CD8-positive, alpha-beta memory T cell (primary cell): Measurements from ENCODE around the gene WNT7A. TPM values are rescaled to one million over a fixed set of nuclear protein-coding genes. Genes with fewer than 3 reads are reported as not detected.

Source experiments
- CTCF ChIA-PET: fragments of 350-600 bp; sonication (Branson Sonifier 250); formaldehyde crosslinking; loops from one replicate; lab custom pipeline; 2021; ENCODE audit warnings: antibody characterized with exemption; lab: Charles Lee
- POLR2A ChIA-PET: fragments of 350-600 bp; sonication (Branson Sonifier 250); formaldehyde crosslinking; loops from one replicate; lab custom pipeline; 2021; ENCODE audit warnings: antibody characterized with exemption; lab: Charles Lee
- DNase-seq, 5 donors: peaks; one replicate each; pipeline versions ENCODE4 v3.0.0 to v3.0.0-alpha.2; 2020 to 2022; ENCODE audit warnings: mixed read lengths in 1 of 5
- H3K27ac ChIP-seq: one replicate; pipeline ENCODE4 v1.7.0; 2013; ENCODE audit warnings: low read depth, mild to moderate bottlenecking, low read length, moderate library complexity
- H3K27me3 ChIP-seq: 2 replicates; pipeline ENCODE4 v1.7.0; 2013; ENCODE audit warnings: low read length, mild to moderate bottlenecking; ENCODE audit not compliant: insufficient read depth, poor library complexity, severe bottlenecking
- H3K36me3 ChIP-seq: 2 replicates; pipeline ENCODE4 v1.7.0; 2013; ENCODE audit warnings: mild to moderate bottlenecking, low read length, moderate library complexity; ENCODE audit not compliant: insufficient read depth
- H3K4me1 ChIP-seq: 2 replicates; pipeline ENCODE4 v1.7.0; 2013; ENCODE audit warnings: mild to moderate bottlenecking, low read length, moderate library complexity; ENCODE audit not compliant: insufficient read depth
- H3K4me3 ChIP-seq: 2 replicates; pipeline ENCODE4 v1.7.0; 2013; ENCODE audit warnings: mild to moderate bottlenecking, low read length
- H3K9me3 ChIP-seq: 2 replicates; pipeline ENCODE4 v1.7.0; 2013; ENCODE audit warnings: mild to moderate bottlenecking, low read length
- H3K27ac Mint-ChIP-seq, 8 donors: one replicate each; pipeline ENCODE4 v1.8.0; 2020 to 2021; ENCODE audit warnings: mixed read lengths in 8 of 8, mild to moderate bottlenecking in 6 of 8, inconsistent platforms in 3 of 8, moderate library complexity in 3 of 8
- H3K27me3 Mint-ChIP-seq, 2 donors: one replicate each; pipeline ENCODE4 v1.8.0; 2020 to 2021; ENCODE audit warnings: mixed read lengths in 2 of 2, mild to moderate bottlenecking in 1 of 2, moderate library complexity in 1 of 2
- H3K36me3 Mint-ChIP-seq, 3 donors: one replicate each; pipeline ENCODE4 v1.8.0; 2020 to 2021; ENCODE audit warnings: mixed read lengths in 3 of 3, inconsistent platforms in 1 of 3, mild to moderate bottlenecking in 1 of 3
- H3K4me1 Mint-ChIP-seq, 3 donors: one replicate each; pipeline ENCODE4 v1.8.0; 2020 to 2021; ENCODE audit warnings: mixed read lengths in 3 of 3, inconsistent platforms in 1 of 3, mild to moderate bottlenecking in 1 of 3
- H3K4me3 Mint-ChIP-seq, 7 donors: one replicate each; pipeline ENCODE4 v1.8.0; 2020 to 2021; ENCODE audit warnings: mixed read lengths in 7 of 7, mild to moderate bottlenecking in 6 of 7, moderate library complexity in 4 of 7, inconsistent platforms in 2 of 7
- H3K9me3 Mint-ChIP-seq, 5 donors: one replicate each; pipeline ENCODE4 v1.8.0; 2020 to 2022; ENCODE audit warnings: mixed read lengths in 5 of 5, mild to moderate bottlenecking in 3 of 5, moderate library complexity in 2 of 5, inconsistent platforms in 1 of 5
- polyA plus RNA-seq: library from polyadenylated mRNA; unstranded; fragments of 300-500 nt; fragmentation: Illumina TruSeq; gene quantifications from one replicate; pipeline ENCODE4 v1.2.3, GENCODE V29; 2021
- total RNA-seq, 2 experiments: library from RNA; stranded (reverse); gene quantifications; one replicate each; pipeline ENCODE4 v1.2.3, GENCODE V29; 2021

Gene WNT7A
- total and polyA plus RNA-seq, 3 experiments from 2014 or later: 0.31 to 1.5 (median 0.38) TPM

DNA sequence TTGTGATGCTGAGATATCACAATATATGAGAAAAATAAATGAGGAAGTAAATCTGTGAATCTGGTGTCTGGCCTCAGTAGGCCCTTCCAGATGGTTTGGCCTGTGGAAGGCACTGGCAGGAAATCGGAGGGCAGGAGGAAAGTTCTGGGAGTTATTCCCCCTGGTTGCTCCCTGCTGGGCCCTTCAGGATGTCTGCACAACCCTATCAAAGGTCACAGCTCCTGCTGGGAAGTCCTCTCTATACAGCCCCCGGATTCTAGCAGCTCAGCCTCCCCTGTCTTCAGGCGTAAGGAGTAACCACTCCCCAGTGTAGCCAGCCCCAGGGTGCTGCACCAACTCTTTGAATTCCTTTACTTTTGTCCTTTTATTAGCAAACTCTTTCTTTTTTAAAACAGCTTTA lies 56.2 kb downstream of the WNT7A start:
- no peak for DNase-seq
- Mint-ChIP-seq H3K36me3 (peaks cover 0 to 7% (median 0%) of the 10 kb centered on the region in 3 donors), H3K9me3 (no peaks in the 10 kb centered on the region), H3K4me3 (no peak overlapping the region), H3K4me1 (no peaks in the 10 kb centered on the region), H3K27ac (no peak overlapping the region), H3K27me3 (peaks cover 3 to 5% of the 10 kb centered on the region in 2 donors)
- ChIA-PET CTCF (no interaction called here), POLR2A (no interaction called here)
- no peak overlapping the region for H3K4me3 ChIP-seq
- H3K9me3 ChIP-seq: no peaks in the 10 kb centered on the region
- H3K4me1 ChIP-seq: no peaks in the 10 kb centered on the region
- no peak overlapping the region for H3K27ac ChIP-seq
- H3K27me3 ChIP-seq: no peaks in the 10 kb centered on the region
- H3K36me3 ChIP-seq: no peaks in the 10 kb centered on the region

DNA sequence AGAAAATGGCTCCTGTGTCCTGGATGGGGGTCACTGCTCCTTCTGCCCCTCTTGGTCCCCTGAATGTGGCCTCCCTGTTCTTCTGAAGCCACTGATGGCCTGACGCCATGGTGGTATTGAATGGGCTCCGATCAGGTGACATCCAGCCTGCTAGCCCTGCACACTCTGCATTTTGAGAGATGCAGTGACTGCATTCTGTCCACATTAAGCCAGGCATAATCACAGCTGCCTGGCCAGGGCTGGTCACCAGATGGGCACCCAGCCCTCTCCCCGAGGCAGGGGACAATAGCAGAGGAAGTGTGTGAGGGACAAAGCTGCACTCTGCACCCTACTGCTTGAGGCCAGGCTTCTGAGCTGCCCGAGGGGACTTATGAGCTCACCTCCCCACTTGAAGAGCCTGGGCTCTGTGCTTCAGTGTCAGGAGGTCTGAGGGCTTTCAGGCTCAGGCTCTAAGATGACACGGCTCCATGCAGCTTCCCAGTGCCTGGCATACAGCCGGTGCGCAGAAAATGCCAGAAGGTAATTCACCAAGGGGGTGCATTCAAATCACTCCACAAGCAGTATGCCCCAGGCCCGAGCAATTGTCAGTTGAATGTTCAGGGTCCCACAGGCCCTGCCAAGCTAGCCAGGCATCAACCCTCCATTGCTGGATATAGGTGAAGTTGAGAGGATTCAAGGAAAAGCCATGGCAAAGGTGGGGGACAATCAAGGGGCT lies 56.8 kb downstream of the WNT7A start:
- Mint-ChIP-seq H3K27ac (no peak overlapping the region), H3K36me3 (peaks cover 0 to 11% (median 3%) of the 10 kb centered on the region in 3 donors), H3K9me3 (peaks cover 0 to 3% (median 0%) of the 10 kb centered on the region in 5 donors), H3K27me3 (peaks cover 3 to 5% of the 10 kb centered on the region in 2 donors), H3K4me1 (no peaks in the 10 kb centered on the region), H3K4me3 (no peak overlapping the region)
- no peak overlapping the region for H3K4me3 ChIP-seq
- no peak for DNase-seq
- no peaks in the 10 kb centered on the region for H3K9me3 ChIP-seq
- no peak overlapping the region for H3K27ac ChIP-seq
- POLR2A ChIA-PET: no interaction called here
- no peaks in the 10 kb centered on the region for H3K4me1 ChIP-seq
- CTCF ChIA-PET: no interaction called here
- H3K36me3 ChIP-seq: no peaks in the 10 kb centered on the region
- H3K27me3 ChIP-seq: no peaks in the 10 kb centered on the region

DNA sequence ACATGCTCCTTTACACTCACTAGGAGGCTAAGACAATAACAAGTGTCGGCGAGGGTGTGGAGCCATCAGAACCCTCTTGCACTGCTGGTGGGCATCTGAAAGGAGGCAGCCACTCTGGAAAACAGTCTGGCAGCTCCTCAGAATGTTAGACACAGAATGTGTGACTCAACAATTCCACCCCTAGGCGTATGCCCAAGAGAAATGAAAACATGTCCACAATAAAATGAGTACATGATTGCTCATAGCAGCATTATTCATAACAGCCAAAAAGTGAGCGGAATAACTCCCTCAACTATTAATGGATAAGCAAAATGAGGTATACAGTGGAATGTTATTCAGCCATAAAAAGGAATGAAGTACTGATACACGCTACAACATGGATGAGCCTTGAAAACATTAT lies 57.8 kb downstream of the WNT7A start:
- Mint-ChIP-seq H3K27ac (no peak overlapping the region), H3K4me3 (no peak overlapping the region), H3K4me1 (no peaks in the 10 kb centered on the region), H3K9me3 (peaks cover 0 to 9% (median 7%) of the 10 kb centered on the region in 5 donors), H3K27me3 (peaks cover 3 to 5% of the 10 kb centered on the region in 2 donors), H3K36me3 (peaks cover 0 to 14% (median 3%) of the 10 kb centered on the region in 3 donors)
- Histone ChIP-seq H3K9me3 (peaks cover 2% of the 10 kb centered on the region), H3K36me3 (no peaks in the 10 kb centered on the region), H3K4me1 (no peaks in the 10 kb centered on the region), H3K4me3 (no peak overlapping the region), H3K27ac (no peak overlapping the region), H3K27me3 (no peaks in the 10 kb centered on the region)
- ChIA-PET CTCF (no interaction called here), POLR2A (no interaction called here)
- no peak for DNase-seq

DNA sequence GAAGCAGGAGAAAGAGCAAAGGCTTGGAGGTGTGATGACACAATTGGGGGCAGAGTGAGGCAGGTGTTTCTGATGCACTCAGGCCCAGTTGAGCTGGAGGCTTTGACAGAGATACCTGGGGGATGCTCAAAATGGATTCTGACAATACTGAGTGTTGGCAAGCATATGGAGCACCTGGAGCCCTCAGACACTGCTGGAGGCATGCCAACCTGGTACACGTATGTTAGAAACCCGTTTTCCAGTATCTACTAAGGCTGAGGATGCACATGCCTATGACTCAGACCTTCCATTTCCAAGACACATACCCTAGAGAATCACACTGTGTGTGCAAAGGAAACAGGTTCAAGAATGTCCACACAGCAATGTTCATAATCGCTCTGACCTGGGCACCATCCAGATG lies 58.7 kb downstream of the WNT7A start:
- Mint-ChIP-seq H3K4me3 (no peak overlapping the region), H3K27me3 (peaks cover 3 to 5% of the 10 kb centered on the region in 2 donors), H3K4me1 (no peaks in the 10 kb centered on the region), H3K36me3 (peaks cover 3 to 17% (median 5%) of the 10 kb centered on the region in 3 donors), H3K27ac (no peak overlapping the region), H3K9me3 (peaks cover 0 to 17% (median 15%) of the 10 kb centered on the region in 5 donors)
- DNase-seq: no peak
- Histone ChIP-seq H3K27me3 (no peaks in the 10 kb centered on the region), H3K4me3 (no peak overlapping the region), H3K9me3 (peaks cover 8% of the 10 kb centered on the region), H3K27ac (no peak overlapping the region), H3K36me3 (no peaks in the 10 kb centered on the region), H3K4me1 (no peaks in the 10 kb centered on the region)
- ChIA-PET CTCF (no interaction called here), POLR2A (no interaction called here)

DNA sequence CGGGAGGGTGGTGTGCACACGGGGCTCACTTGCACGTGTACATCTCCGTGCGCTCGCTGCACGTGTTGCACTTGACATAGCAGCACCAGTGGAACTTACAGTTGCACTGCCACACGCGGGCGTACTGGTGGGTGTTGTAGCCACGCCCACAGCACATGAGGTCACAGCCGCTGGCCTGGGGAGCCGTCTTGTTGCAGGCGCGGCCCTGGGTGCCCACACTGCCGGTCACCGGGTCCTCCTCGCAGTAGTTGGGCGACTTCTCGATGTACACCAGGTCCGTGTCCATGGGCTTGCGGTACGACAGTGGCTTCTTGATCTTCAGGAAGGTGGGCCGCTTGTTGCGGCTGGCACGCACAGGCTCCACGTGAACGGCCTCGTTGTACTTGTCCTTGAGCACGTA lies 61.0 kb downstream of the WNT7A start:
- DNase-seq: no peak
- H3K36me3 ChIP-seq: no peaks in the 10 kb centered on the region
- no peak overlapping the region for H3K27ac Mint-ChIP-seq
- no peak overlapping the region for H3K4me3 ChIP-seq
- H3K4me3 Mint-ChIP-seq: no peak overlapping the region
- peaks cover 28% of the 10 kb centered on the region for H3K9me3 ChIP-seq
- peaks cover 0 to 5% of the 10 kb centered on the region in 2 donors for H3K27me3 Mint-ChIP-seq
- H3K4me1 Mint-ChIP-seq: no peaks in the 10 kb centered on the region
- no peak overlapping the region for H3K27ac ChIP-seq
- POLR2A ChIA-PET: no interaction called here
- peaks cover 3 to 22% (median 14%) of the 10 kb centered on the region in 3 donors for H3K36me3 Mint-ChIP-seq
- CTCF ChIA-PET: no interaction called here
- H3K4me1 ChIP-seq: no peaks in the 10 kb centered on the region
- peaks cover 5 to 37% (median 28%) of the 10 kb centered on the region in 5 donors for H3K9me3 Mint-ChIP-seq
- no peaks in the 10 kb centered on the region for H3K27me3 ChIP-seq

DNA sequence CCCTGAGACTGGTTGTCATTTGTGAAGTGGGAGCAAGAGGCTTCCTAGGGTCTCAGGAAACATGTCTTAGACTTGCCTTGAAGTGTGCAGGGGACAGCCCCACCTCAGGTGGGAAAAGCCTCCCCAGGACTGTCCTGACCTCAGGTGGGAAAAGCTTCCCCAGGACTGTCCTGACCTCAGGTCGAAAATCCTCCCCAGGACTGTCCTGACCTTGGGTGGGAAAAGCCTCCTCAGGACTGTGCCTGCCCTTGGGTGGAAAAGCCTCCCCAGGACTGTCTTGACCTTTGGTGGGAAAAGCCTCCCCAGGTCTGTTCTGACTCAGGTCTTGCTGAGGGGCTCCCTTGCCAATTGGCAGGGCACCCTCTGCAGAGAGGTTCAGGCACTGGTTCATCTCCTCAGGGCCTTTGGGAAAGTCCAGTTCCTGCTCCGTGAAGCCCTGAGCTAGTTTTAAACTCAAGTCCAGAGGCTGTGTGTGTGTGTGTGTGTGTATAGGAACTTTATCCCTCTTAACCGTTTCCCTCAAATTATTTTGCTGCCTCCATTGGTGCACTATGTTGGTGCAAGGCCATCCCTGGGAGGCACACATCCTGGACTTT lies 64.7 kb downstream of the WNT7A start:
- Mint-ChIP-seq H3K9me3 (peaks cover 9 to 45% (median 39%) of the 10 kb centered on the region in 5 donors), H3K4me1 (no peaks in the 10 kb centered on the region), H3K4me3 (no peak overlapping the region), H3K27ac (no peak overlapping the region), H3K36me3 (peaks cover 3 to 22% (median 17%) of the 10 kb centered on the region in 3 donors), H3K27me3 (peaks cover 0 to 4% of the 10 kb centered on the region in 2 donors)
- no peaks in the 10 kb centered on the region for H3K36me3 ChIP-seq
- no peaks in the 10 kb centered on the region for H3K4me1 ChIP-seq
- no peak for DNase-seq
- H3K27me3 ChIP-seq: no peaks in the 10 kb centered on the region
- no peak overlapping the region for H3K27ac ChIP-seq
- H3K9me3 ChIP-seq: peaks cover 38% of the 10 kb centered on the region
- H3K4me3 ChIP-seq: no peak overlapping the region
- ChIA-PET CTCF (no interaction called here), POLR2A (no interaction called here)

DNA sequence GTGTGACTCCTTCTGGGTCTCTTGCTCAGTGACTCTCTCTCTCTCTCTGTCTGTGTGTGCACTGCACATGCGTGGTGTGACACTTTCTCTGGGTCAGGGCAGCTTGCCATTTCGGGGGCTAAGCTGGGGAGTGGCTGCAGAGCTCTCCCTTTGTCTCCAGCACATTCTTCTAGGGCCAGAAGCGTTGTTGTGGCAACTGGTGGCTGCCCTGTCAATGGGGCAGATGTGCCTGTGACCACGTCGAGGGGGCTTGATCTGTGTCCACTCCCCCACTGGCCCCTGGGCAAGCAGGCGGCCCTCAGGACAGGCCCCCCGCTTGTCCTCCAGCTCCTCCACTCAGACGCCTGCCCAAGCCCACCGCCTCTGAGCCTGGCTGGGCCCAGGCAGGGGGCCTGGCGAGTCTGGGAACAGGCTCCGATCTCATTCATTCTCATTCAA lies 67.8 kb downstream of the WNT7A start:
- CTCF ChIA-PET: no interaction called here
- no peak overlapping the region for H3K4me3 Mint-ChIP-seq
- Histone ChIP-seq H3K9me3 (peaks cover 37% of the 10 kb centered on the region), H3K4me1 (no peaks in the 10 kb centered on the region), H3K27me3 (no peaks in the 10 kb centered on the region), H3K4me3 (no peak overlapping the region), H3K36me3 (no peaks in the 10 kb centered on the region), H3K27ac (no peak overlapping the region)
- POLR2A ChIA-PET: no interaction called here
- H3K27me3 Mint-ChIP-seq: peaks cover 2 to 5% of the 10 kb centered on the region in 2 donors
- peaks cover 9 to 40% (median 33%) of the 10 kb centered on the region in 5 donors for H3K9me3 Mint-ChIP-seq
- no peak overlapping the region for H3K27ac Mint-ChIP-seq
- no peaks in the 10 kb centered on the region for H3K4me1 Mint-ChIP-seq
- H3K36me3 Mint-ChIP-seq: peaks cover 0 to 17% (median 8%) of the 10 kb centered on the region in 3 donors
- no peak for DNase-seq

DNA sequence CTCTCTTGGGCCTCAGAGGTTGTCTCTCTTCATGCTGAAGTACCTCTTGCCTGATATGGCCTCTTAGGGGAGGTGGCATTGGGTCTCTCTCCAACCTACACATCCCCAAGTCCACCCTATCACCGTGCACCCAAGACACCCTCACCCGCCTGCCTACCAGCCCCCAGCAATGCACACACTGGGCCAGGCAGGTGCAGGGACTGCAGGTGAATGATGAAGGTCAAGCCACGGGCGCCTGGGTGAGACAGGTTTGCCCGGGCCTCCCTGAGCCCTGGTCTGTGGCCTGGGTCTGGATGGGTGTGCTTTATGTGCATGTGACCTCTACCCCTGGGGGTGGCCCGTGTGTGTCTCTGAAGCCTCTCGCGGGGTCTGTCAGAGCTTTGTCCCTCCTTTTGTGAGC lies 68.3 kb downstream of the WNT7A start:
- H3K27me3 Mint-ChIP-seq: peaks cover 2 to 7% of the 10 kb centered on the region in 2 donors
- H3K27me3 ChIP-seq: no peaks in the 10 kb centered on the region
- H3K27ac Mint-ChIP-seq: no peak overlapping the region
- no peaks in the 10 kb centered on the region for H3K4me1 ChIP-seq
- H3K4me3 ChIP-seq: no peak overlapping the region
- peaks cover 0 to 15% (median 6%) of the 10 kb centered on the region in 3 donors for H3K36me3 Mint-ChIP-seq
- peaks cover 9 to 39% (median 31%) of the 10 kb centered on the region in 5 donors for H3K9me3 Mint-ChIP-seq
- no peak for DNase-seq
- H3K4me1 Mint-ChIP-seq: no peaks in the 10 kb centered on the region
- H3K9me3 ChIP-seq: peaks cover 32% of the 10 kb centered on the region
- ChIA-PET POLR2A (no interaction called here), CTCF (no interaction called here)
- H3K4me3 Mint-ChIP-seq: no peak overlapping the region
- no peak overlapping the region for H3K27ac ChIP-seq
- no peaks in the 10 kb centered on the region for H3K36me3 ChIP-seq
